ENCODE measurements around the gene SLC5A5. TPM values are rescaled to one million over a fixed set of nuclear protein-coding genes. Genes with fewer than 3 reads are reported as not detected.
A peak's percentile ranks its signal among the peaks of the same experiment; 100 is the strongest.

SLC5A5 gene
- total and polyA plus RNA-seq, 2 of the 8 experiments (the other 6 are each of a cell fraction or from before 2014, with no cell fraction given): 1.5 to 1.8 TPM

- Histone ChIP-seq H3K27ac (ENCODE audit: low read depth, low read length) (peak overlapping the region; percentile 82), H3K18ac (ENCODE audit: extremely low read depth, low read length) (peak overlapping the region; percentile 97), H3K36me3 (ENCODE audit: control insufficient read depth in 2 of 4, insufficient read depth in 4 of 4, low read length in 3 of 4) (no peaks in the 10 kb centered on the region), H3K4me3 (ENCODE audit: extremely low read depth in 1 of 4, insufficient read depth in 2 of 4, low read depth in 3 of 4, low read length in 4 of 4) (peak overlapping the region; percentile 66 to 93 (median 80)), H4K8ac (ENCODE audit: extremely low read depth, insufficient read depth, low read length) (peak overlapping the region; percentile 92; the same call in 1 of the 2 replicates), H2BK12ac (ENCODE audit: low read depth, low read length) (peak overlapping the region; percentile 62; the same call in 1 of the 2 replicates), H3K23me2 (ENCODE audit: low read depth, low read length) (peaks cover 5% of the 10 kb centered on the region; the same call in 1 of the 2 replicates), H3K14ac (ENCODE audit: insufficient read length) (no peak overlapping the region), H2AK5ac (ENCODE audit: low read depth, low read length) (no peak overlapping the region), H3K79me1 (ENCODE audit: low read depth, low read length) (no peaks in the 10 kb centered on the region), H3K4me1 (replicated peaks in 1 of 4; ENCODE audit: control insufficient read depth in 3 of 4, insufficient read depth in 4 of 4, low read length in 3 of 4) (peaks cover 0 to 15% (median 3%) of the 10 kb centered on the region in 4 experiments; a peak in 6 of 7 replicates), H2AFZ (ENCODE audit: low read length) (peak overlapping the region; percentile 97), H3K56ac (replicated peaks; ENCODE audit: insufficient read length, low read depth, low read length) (peak overlapping the region; percentile 74), H3K4me2 (ENCODE audit: insufficient read depth in 1 of 2, low read depth in 2 of 2, low read length in 2 of 2) (peak overlapping the region; percentile 85 to 100), H2BK120ac (replicated peaks; ENCODE audit: low read depth, low read length) (peak overlapping the region; percentile 3), H3K23ac (ENCODE audit: insufficient read length) (no peak overlapping the region), H4K91ac (replicated peaks; ENCODE audit: insufficient read length, low read length) (no peak overlapping the region), H3K27me3 (replicated peaks in 1 of 4; ENCODE audit: control insufficient read depth in 3 of 4, extremely low read depth in 1 of 4, insufficient read depth in 3 of 4, low read length in 3 of 4) (no peaks in the 10 kb centered on the region; a peak in 1 of 7 replicates), H3K9ac (replicated peaks in 1 of 4; ENCODE audit: extremely low read depth in 1 of 4, low read depth in 3 of 4, low read length in 3 of 4) (peak overlapping the region; percentile 52 to 73 (median 62)), H4K20me1 (replicated peaks in 1 of 2; ENCODE audit: control insufficient read depth in 1 of 2, insufficient read depth in 2 of 2, low read length in 2 of 2) (no peaks in the 10 kb centered on the region), H2BK15ac (ENCODE audit: low read length) (peak overlapping the region; percentile 61), H2BK20ac (ENCODE audit: low read length) (no peak overlapping the region), H3K4ac (replicated peaks; ENCODE audit: insufficient read length, low read depth, low read length) (peak overlapping the region; percentile 47), H3K9me3 (ENCODE audit: insufficient read depth in 2 of 2, low read depth in 1 of 2, low read length in 1 of 2) (no peaks in the 10 kb centered on the region), H4K5ac (ENCODE audit: insufficient read length, low read depth, low read length) (peak overlapping the region; percentile 71), H2BK5ac (ENCODE audit: low read depth, low read length) (peak overlapping the region; percentile 95; the same call in 1 of the 2 replicates), H3K79me2 (ENCODE audit: control insufficient read depth in 1 of 2, insufficient read depth in 2 of 2, low read length in 2 of 2) (no peaks in the 10 kb centered on the region)
- POLR2A ChIA-PET (ENCODE audit: partially characterized antibody): interaction anchor here (0.6 to 4.0 kb wide), 12 partner anchors 9 to 301 kb away, joined by 3 to 29 read pairs (median 4); partner anchors contain the start of genes CCDC124, INSL3 and RPL18A
- peak; percentile 93 to 95 for DNase-seq (ENCODE audit: low read depth in 1 of 2, low spot score in 2 of 2)
- 30% methylated on average over 21 of the region's 50 CpGs; no CpG with 5 or more reads in 1 of the 2 experiments for WGBS, 2 experiments (ENCODE audit: extremely low coverage in 1 of 2, insufficient coverage in 1 of 2, insufficient read length in 1 of 2, insufficient replicate concordance in 2 of 2, low coverage in 1 of 2, low lambda C conversion rate in 2 of 2, missing lambda C conversion rate in 1 of 2)
- FAIRE-seq: no peak
- CTCF ChIA-PET (ENCODE audit: partially characterized antibody): interaction anchor here (0.7 to 1.8 kb wide), 7 partner anchors 12 to 402 kb away, joined by 3 to 5 read pairs (median 4); partner anchors contain the start of gene RPL18A
- TF ChIP-seq SP1 (IDR thresholded peaks at IDR 0.05; ENCODE audit: low read depth, low read length) (peak; percentile 66; the same call in 1 of the 2 replicates), TAF7 (optimal IDR thresholded peaks at IDR 0.05; ENCODE audit: borderline replicate concordance, low read depth, low read length) (no peak), POLR2A (IDR thresholded peaks at IDR 0.05; ENCODE audit: control extremely low read depth in 1 of 2, low read depth in 2 of 2, low read length in 2 of 2) (0 out of 3 replicates have a peak, but pooled peaks of 1 of the 2 experiments have one; percentile 64), SIX5 (IDR thresholded peaks at IDR 0.05; ENCODE audit: low read depth, low read length) (no peak), TBP (IDR thresholded peaks at IDR 0.05; ENCODE audit: low read depth, low read length) (0 out of 2 replicates have a peak, but pooled peaks have one; percentile 7), ASH2L (IDR thresholded peaks at IDR 0.05; ENCODE audit: low read length) (peak; percentile 58), NRF1 (IDR thresholded peaks at IDR 0.05; ENCODE audit: low read depth, low read length) (0 out of 2 replicates have a peak, but pooled peaks have one; percentile 0), BACH1 (IDR thresholded peaks at IDR 0.05; ENCODE audit: low read length) (0 out of 2 replicates have a peak, but pooled peaks have one; percentile 52), HDAC6 (IDR thresholded peaks at IDR 0.05; ENCODE audit: low read depth, low read length) (no peak), KDM4A (IDR thresholded peaks at IDR 0.05; ENCODE audit: low read depth, low read length, severe bottlenecking) (peak; percentile 27), TEAD4 (IDR thresholded peaks at IDR 0.05; ENCODE audit: low read depth, low read length) (peak; percentile 47; the same call in 1 of the 2 replicates)
Measured at GRCh38 chr19:17830567-17831418, 41.0 kb upstream of the SLC5A5 start.
